ACHN (cell line): ENCODE measurements around the gene RILPL2.
"Not testable (repeated sequence)": the region's sequence is repeated elsewhere in the genome, so short reads cannot be mapped to it uniquely, and the experiment has no call there.

Experiments used
- DNase-seq: peaks from one replicate; pipeline ENCODE4 v3.0.0-alpha.2; 2015
- in situ Hi-C: cut with HindIII; loops from 2 replicates; pipeline ENCODE4 v1.10.0; 2017; ENCODE audit warnings: low sequenced_read_pairs, low pct_ligation_motif_present, low pct_unique_long_range_greater_than_20kb

Gene RILPL2

GRCh38 chr12:123389560-123390351, 46.7 kb downstream of the RILPL2 start:
- DNase-seq, result peak; percentile 40

GRCh38 chr12:123388951-123389559, 47.4 kb downstream of the RILPL2 start:
- in situ Hi-C loops, result no loop called here
- DNase-seq, result no peak

More at GRCh38 chr12:123389560-123390351, 46.7 kb downstream of the RILPL2 start:
- in situ Hi-C loops, result no loop called here

GRCh38 chr12:123388177-123388950, 48.1 kb downstream of the RILPL2 start:
- DNase-seq, result peak; percentile 81
- in situ Hi-C loops, result no loop called here

- DNase-seq, result no peak
- in situ Hi-C loops, result no loop called here
Observed at GRCh38 chr12:123387508-123388176, 48.8 kb downstream of the RILPL2 start.

- DNase-seq, in situ Hi-C loops: not testable (repeated sequence)
Observed at GRCh38 chr12:123385536-123385935, 50.9 kb downstream of the RILPL2 start.

GRCh38 chr12:123384994-123385376, 51.5 kb downstream of the RILPL2 start:
- in situ Hi-C loops, result no loop called here
- peak; percentile 56 for DNase-seq

DNA sequence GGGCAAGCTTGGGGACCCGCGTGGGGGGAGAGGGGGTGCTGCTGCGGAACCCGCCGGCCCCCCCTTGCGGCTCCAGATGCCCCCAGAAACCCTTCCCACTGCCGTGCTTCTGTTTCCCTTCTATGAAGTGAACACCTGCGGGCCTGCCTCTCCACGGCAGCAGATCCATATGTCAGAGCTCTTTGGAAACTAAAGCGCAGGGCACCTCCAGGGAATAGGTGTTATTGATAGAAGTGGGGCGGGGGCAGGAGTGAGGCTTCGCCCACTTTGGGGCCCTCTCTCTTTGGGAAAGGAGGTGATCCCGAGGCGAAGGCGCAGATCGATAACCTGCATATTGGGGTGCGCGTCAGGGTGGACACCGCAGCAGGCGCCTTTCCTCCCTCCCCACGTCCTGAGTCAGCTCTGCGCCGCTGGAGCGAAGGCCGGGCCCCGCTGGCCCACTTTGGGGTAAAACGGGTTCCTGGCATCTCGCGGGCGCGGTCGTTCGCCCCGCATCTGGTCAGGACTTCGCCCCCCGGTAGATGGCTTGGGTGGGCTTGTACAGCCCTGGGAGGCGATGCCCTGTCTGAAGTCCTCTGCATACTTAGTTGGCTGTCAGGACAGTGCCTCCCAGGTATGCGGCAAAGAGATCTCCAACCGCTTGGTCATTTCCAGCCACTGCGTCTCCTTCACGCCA, 52.0 kb downstream of the RILPL2 start:
- DNase-seq, result peak; percentile 58
- in situ Hi-C loops, result no loop called here

GRCh38 chr12:123382684-123383083, 53.8 kb downstream of the RILPL2 start:
- in situ Hi-C loops, result no loop called here
- DNase-seq, result no peak

- no peak for DNase-seq
- in situ Hi-C loops, result no loop called here
Observed at GRCh38 chr12:123379391-123379790, 57.1 kb downstream of the RILPL2 start.

DNA sequence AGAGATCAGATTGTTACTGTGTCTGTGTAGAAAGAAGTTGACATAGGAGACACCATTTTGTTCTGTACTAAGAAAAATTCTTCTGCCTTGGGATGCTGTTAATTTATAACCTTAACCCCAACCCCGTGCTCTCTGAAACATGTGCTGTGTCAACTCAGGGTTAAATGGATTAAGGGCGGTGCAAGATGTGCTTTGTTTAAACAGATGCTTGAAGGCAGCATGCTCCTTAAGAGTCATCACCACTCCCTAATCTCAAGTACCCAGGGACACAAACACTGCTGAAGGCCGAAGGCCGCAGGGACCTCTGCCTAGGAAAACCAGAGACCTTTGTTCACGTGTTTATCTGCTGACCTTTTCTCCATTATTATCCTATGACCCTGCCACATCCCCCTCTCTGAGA, 64.1 kb downstream of the RILPL2 start:
- DNase-seq, in situ Hi-C loops: not testable (repeated sequence)

- in situ Hi-C loops, DNase-seq: not testable (repeated sequence)
Observed at GRCh38 chr12:123371667-123372368, 64.7 kb downstream of the RILPL2 start.

GRCh38 chr12:123369229-123369628, 67.3 kb downstream of the RILPL2 start:
- in situ Hi-C loops, result no loop called here
- DNase-seq, result no peak

DNA sequence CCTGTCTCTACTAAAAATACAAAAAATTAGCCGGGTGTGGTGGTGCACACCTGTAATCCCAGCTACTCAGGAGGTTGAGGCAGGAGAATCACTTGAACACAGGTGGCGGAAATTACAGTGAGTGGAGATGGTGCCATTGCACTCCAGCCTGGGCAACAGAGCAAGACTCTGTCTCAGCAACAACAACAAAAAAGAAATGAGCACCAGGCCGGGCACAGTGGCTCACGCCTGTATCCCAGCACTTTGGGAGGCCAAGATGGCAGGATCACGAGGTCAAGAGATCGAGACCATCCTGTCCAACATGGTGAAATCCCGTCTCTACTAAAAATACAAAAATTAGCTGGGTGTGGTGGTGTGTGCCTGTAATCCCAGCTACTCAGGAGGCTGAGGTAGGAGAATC, 68.1 kb downstream of the RILPL2 start:
- in situ Hi-C loops, DNase-seq: not testable (repeated sequence)

GRCh38 chr12:123367511-123367910, 69.0 kb downstream of the RILPL2 start:
- DNase-seq, result no peak
- in situ Hi-C loops, result no loop called here
